K562 (cell line): Measurements from ENCODE around the gene TEX261. TPM values are rescaled to one million over a fixed set of nuclear protein-coding genes. Genes with fewer than 3 reads are reported as not detected.

ENCODE experiments used
- KAT8 ChIP-seq: fragments of 450-650 bp; IDR thresholded peaks from 2 replicates; pipeline ENCODE4 v1.6.1; 2016; ENCODE audit warnings: low read depth, mild to moderate bottlenecking
- MBD1 ChIP-seq: fragments of 250-450 bp; sonication (Bioruptor Pico); IDR thresholded peaks from 2 replicates; pipeline ENCODE4 v1.8.0; 2022; ENCODE audit warnings: inconsistent platforms
- NFYB ChIP-seq: IDR thresholded peaks from 2 replicates; pipeline ENCODE4 v1.6.1; 2011; ENCODE audit warnings: mild to moderate bottlenecking, moderate library complexity; ENCODE audit not compliant: insufficient read length; ENCODE audit errors: extremely low read depth
- SNRNP70 ChIP-seq: fragments of 200-400 bp; formaldehyde crosslinking; optimal IDR thresholded peaks from 2 replicates; pipeline ENCODE3; 2017; ENCODE audit warnings: low read depth, low read length
- TBL1XR1 ChIP-seq, 2 experiments: IDR thresholded peaks; 2 replicates each; pipeline ENCODE4 v1.6.1; 2012; ENCODE audit warnings: improper control_type of control experiment in 2 of 2, low read length in 2 of 2, mild to moderate bottlenecking in 1 of 2
- TRIM25 ChIP-seq: fragments of 450-650 bp; IDR thresholded peaks from 2 replicates; pipeline ENCODE4 v1.7.0; 2016; ENCODE audit warnings: borderline replicate concordance
- U2AF2 ChIP-seq: fragments of 200-400 bp; formaldehyde crosslinking; optimal IDR thresholded peaks from 2 replicates; pipeline ENCODE3; 2017; ENCODE audit warnings: low read depth, mild to moderate bottlenecking, low read length
- ZBTB49 ChIP-seq: sonication (generic); formaldehyde crosslinking; IDR thresholded peaks from 2 replicates; pipeline ENCODE4 v1.8.0; 2022; ENCODE audit warnings: missing genetic modification reagents, mild to moderate bottlenecking, borderline replicate concordance
- polyA plus RNA-seq, 8 experiments: library from polyadenylated mRNA; depleted of rRNA in 4 of 8; stranded (reverse) in 5 of 8; unstranded in 3 of 8; fragments of >200 nt; fragmentation: Nextera tagmentation in 2 of 8; fragmentation: Illumina TruSeq in 1 of 8; extraction: Ambion mirVana in 2 of 8; extraction: Trizol in 1 of 8; gene quantifications; 2 replicates each; pipeline versions ENCODE4 v1.2.1 to v1.2.3, GENCODE V29; 2011 to 2014; ENCODE audit warnings: inconsistent platforms in 1 of 8, missing spikeins in 1 of 8
- total RNA-seq, 7 experiments: library from RNA; depleted of rRNA in 6 of 7; stranded (reverse); fragments of >200 nt in 6 of 7; fragmentation: Illumina TruSeq in 2 of 7; extraction: Trizol in 2 of 7; gene quantifications; 2 replicates each; pipeline versions ENCODE4 v1.2.1 to v1.2.3, GENCODE V29; 2011 to 2021; ENCODE audit warnings: low replicate concordance in 1 of 7

TEX261 gene
- total and polyA plus RNA-seq, 9 of the 15 experiments (the other 6 are each of a cell fraction or from before 2014, with no cell fraction given): 11.9 to 110 (median 51.9) TPM

- TF ChIP-seq MBD1 (CRISPR knock-in tag) (no peak), TRIM25 (no peak), KAT8 (no peak), U2AF2 (no peak), TBL1XR1 (IDR thresholded peaks at IDR 0.05; ENCODE audit: low read length in 2 of 2) (no peak), ZBTB49 (no peak), NFYB (no peak), SNRNP70 (no peak)
These were observed 38.5 kb downstream of the TEX261 start (continued) for GRCh38 chr2:70956141-70956540.
